ENCODE results near the gene CACNA1I.

GRCh38 chr22:39643311-39644083 lies 72.9 kb downstream of the CACNA1I start:
- TF ChIP-seq POLR2A (IDR thresholded peaks at IDR 0.05) = no peak
- TF ChIP-seq, protein P1, sequence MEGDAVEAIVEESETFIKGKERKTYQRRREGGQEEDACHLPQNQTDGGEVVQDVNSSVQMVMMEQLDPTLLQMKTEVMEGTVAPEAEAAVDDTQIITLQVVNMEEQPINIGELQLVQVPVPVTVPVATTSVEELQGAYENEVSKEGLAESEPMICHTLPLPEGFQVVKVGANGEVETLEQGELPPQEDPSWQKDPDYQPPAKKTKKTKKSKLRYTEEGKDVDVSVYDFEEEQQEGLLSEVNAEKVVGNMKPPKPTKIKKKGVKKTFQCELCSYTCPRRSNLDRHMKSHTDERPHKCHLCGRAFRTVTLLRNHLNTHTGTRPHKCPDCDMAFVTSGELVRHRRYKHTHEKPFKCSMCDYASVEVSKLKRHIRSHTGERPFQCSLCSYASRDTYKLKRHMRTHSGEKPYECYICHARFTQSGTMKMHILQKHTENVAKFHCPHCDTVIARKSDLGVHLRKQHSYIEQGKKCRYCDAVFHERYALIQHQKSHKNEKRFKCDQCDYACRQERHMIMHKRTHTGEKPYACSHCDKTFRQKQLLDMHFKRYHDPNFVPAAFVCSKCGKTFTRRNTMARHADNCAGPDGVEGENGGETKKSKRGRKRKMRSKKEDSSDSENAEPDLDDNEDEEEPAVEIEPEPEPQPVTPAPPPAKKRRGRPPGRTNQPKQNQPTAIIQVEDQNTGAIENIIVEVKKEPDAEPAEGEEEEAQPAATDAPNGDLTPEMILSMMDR (IDR thresholded peaks at IDR 0.05) = no peak

All from body of pancreas (tissue), 4 donors.